GM18870 (cell line): ENCODE results near the gene IL17D.
"Not testable (repeated sequence)": the region's sequence is repeated elsewhere in the genome, so short reads cannot be mapped to it uniquely, and the experiment has no call there.

Source experiments
- ATAC-seq: cut with Tn5 transposase; IDR thresholded peaks from one replicate; pipeline ENCODE4 v1.9.1; 2021; ENCODE audit warnings: moderate library complexity; ENCODE audit not compliant: unreplicated experiment

Gene IL17D, protein sequence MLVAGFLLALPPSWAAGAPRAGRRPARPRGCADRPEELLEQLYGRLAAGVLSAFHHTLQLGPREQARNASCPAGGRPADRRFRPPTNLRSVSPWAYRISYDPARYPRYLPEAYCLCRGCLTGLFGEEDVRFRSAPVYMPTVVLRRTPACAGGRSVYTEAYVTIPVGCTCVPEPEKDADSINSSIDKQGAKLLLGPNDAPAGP

DNA sequence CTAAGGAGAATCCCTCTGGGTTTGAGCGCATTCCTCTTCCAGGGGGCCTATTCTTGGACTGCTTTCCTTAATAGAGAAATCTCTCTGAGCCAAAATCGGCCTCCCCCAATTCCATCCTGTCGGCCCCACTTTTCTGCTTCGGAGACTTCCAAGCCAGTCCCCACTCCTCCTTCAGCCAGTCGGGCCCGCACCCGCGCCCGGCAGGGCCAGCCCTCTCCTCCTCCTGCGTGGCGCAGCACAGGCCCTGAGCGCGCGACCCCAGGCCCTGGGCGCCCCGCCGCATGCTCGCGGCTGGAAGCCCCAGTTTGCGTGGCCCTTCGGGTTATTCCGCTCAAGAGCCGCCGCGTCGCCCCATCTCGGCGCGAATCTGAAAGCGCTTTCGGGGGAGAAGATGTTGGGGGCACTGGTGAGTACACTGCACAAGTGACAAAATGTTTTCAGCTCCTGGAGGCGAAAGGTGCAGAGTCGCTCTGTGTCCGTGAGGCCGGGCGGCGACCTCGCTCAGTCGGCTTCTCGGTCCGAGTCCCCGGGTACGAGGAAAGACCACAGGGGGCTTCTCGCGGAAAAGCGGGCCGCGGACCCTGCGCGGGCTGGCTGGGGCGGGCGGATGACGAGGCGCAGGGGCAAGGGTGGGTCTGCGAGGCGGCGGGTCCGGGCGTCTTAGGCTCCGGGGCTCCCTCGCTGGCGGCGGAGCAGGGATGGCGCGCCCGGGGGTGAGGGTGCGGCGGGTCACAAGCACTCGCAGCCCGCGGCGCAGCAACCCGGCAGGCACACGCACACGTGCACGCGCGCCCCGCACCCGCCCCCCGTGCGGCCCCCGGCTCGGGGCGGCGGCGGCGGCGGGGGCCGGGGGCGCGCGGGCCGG, at the start of gene IL17D:
Gene IL17D (plus strand): TSS at position 785 of the 865 bp plus-strand sequence. CDS start 303 bp downstream, outside the sequence.
- no peak for ATAC-seq

DNA sequence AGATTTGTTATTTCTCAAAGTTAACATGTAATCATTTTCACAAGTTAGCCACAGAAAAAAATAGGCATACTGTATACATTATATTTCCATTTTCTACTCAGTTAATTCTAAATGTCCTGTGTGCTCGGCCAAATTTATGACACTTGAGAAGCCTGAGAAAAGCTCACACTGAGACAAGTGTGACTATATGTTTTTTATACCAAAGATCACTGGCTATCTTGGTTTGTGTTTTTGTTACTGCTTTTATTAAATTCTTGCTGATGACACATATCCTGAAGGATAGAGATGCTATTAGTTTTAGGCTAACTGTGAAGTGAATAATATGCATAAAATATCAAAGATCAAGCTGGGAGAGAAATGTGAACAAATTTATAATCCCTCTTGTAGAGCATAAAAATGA, 49.3 kb upstream of the IL17D start:
- no peak for ATAC-seq

DNA sequence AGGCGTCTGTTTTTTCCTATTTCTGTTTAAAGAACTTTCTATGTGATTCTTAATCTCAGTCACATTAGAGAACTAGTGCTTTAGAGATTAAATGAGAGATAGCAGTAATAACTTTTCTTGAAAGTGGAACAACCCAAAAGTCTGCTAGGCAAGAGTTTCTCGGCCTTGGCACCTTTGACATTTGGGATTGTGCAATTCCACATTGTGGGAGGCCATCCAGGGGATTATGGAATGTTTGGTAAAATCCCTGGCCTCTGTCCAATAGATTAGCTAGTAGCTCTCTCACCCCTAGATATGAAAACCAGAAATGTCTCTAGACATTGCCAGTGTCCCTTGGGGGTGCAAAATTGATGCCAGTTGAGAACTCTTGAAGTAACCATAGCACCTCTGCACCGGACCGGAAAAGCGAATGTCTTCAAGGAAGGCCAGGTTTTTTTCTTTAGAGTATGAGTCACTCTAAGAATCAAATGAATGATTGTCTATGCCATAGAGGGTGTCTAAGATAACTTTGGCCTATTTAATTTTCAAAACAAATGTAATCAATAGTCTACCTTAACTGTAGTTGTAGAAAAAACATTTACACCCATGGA, 45.0 kb upstream of the IL17D start:
- ATAC-seq = no peak

DNA sequence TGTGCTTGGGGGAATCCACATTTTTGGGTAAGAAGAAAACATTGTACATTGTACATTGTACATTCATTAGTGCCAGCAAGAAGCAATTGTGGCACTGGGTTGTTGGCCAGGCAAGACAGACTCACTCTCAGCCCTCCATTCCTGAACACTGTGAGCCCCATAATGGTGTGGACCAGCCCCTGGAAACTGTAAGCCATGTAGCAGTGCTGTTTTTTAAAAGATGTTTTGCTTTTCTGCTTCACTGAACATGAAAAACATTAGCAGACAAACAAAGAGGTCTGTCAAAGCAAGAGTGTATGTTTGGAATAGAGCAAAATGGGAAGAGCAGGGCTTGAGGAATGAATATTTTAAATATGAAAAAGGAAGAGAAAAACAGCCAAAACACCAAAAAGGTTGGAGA, 39.1 kb upstream of the IL17D start:
- ATAC-seq = no peak

DNA sequence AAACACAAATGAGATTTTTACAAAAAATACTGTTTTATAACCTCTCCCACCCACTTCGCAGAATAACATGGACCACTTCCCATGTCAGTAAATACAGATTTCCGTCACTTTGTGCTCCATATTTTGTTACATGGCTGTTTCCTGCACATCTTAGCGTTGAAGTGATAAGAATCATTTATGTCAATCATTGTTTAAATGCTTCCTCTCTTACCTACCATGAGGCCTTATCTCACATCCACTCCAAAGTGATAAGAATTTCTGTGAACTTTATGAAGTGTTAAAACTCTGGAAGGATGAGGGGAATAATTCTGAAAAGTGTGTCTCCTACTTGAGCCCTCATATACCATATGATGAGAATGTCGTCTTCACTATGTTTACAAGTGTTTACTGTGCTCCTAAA, 36.6 kb upstream of the IL17D start:
- ATAC-seq = no peak

DNA sequence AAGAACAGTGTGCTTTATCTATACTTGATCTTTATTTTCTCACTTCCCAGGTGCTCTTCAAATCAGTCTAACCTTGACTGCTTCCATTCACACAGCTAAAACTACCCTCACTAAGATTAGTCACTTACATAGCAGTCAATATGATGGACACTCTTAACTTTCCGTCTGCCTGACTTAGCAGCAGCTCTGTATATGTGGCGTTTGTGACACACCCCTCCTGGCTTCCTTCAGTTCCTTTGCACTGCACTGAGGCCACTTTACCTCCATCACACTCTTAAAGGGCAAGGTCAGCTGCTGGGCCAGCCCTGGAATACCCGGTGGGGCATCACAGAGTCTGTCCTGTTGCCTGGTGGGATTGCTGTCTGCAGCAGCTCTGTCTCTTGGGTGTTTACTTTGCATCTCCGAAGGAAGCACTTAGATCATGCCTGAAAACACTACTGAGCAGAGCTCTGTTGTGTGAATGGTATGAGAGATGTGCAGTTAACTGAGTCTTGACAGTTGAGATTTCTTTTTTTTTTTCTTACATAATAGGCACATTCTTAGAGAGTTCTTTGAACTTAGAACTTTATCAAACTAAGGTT, 35.6 kb upstream of the IL17D start:
- no peak for ATAC-seq

DNA sequence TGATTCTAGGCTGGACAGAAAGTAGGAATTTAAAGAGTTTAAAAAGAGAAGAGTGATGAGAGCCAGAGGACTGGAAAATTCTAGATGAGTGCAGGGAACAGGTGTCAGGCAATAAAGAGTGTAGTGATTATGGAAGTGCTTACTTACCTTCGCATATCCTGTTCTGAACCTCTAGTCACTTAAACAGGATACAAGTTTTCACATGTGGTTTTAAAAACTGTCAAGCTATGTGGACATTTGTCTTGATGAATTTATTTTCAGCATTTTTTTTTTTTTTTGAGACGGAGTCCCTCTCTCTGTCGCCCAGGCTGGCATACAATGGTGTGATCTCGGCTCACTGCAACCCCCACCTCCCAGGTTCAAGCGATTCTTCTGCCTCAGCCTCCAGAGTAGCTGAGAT, 34.3 kb upstream of the IL17D start:
- ATAC-seq = no peak

DNA sequence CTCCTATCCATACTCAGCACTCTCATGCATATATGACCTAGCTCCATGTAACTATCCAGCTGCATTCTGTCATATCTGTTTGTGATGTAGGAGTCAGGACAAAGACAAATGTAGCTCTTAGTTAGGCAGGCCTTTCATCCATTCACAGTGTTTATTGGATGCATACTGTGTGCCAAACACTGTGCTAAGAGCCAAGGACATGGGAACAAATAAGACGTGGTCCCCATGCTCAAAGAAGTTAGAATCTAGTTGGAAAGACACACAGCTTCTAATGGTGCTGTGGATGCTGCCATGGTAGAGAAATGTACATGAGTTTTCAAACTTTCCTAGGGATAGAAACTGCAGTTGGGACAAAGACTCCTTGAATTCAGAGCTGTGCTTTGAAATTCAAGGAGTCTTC, 31.7 kb upstream of the IL17D start:
- no peak for ATAC-seq

DNA sequence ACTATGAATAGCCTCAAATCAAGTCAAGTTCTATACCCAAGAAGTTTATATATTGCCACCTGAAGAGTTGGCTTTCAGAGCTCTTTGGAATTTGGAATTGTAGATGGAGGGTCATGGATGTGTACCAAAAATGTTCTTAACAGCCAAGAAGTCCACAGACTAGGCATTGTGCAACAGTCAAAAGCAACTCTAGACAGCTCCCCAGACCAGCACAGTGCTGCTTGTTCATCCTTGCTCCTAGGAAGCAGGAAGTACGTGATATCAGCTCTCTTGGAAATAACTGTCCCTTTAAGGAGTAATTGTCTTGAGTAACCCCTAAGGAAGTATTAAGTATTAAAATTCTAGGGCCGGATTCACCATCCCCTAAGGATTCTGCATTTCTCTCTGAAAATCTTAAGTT, 30.7 kb upstream of the IL17D start:
- ATAC-seq = no peak

DNA sequence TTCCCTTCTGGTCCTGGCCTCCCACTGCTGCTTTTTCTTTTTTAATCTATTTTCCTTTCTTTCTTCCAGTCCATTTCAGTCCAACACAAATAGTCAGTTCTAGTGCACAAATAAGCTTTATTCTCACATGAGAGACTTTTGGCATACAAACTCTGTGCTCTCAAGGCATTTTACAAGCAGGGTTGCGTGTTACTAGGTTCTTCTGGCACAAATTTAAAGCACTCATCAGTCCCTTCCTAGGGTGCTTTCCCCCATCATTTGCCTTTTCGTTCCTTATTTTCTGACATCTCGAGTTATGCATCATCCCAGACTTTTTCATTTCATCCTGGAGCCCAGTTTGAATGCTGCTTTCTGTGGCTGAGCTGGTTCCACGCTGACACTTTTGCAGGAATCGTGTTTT, 29.8 kb upstream of the IL17D start:
- no peak for ATAC-seq

DNA sequence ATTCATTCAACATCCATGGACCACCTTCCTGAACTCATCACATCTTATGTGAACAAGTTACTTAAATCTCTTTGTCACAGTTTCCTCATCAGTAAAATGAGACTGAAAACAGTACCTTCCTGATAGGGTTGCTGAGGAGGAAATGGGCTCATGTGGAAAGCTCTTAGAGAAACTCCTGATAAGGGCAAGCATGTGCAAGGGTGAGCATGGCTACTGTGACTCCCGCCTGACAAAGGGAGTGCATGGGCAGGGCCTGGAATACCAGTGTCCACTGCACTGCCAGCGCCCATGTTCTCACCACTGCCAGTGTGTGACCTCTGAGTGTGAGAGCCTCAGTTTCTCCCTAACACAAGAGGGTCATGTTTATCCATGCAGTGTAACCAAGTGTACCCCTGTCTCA, 27.3 kb upstream of the IL17D start:
- no peak for ATAC-seq

DNA sequence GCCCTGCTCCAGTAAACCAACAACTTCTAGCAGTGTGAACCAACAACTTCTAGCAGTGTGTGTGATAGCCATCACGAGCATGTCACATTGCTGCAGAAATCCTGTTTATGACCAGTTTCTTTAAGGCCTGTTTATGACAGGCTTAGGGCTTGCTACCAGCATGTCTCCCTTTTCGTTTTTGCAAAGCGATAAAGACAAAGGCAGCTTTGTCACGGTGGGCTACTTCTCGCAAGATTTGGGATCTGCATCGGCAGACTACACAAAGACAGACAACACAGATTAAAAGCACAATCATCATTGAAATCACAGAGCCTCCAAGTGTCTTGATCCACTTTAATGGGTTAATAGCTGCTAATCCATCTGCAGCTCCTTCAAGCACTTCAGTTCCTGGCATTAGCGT, 24.9 kb upstream of the IL17D start:
- not testable (repeated sequence) for ATAC-seq

DNA sequence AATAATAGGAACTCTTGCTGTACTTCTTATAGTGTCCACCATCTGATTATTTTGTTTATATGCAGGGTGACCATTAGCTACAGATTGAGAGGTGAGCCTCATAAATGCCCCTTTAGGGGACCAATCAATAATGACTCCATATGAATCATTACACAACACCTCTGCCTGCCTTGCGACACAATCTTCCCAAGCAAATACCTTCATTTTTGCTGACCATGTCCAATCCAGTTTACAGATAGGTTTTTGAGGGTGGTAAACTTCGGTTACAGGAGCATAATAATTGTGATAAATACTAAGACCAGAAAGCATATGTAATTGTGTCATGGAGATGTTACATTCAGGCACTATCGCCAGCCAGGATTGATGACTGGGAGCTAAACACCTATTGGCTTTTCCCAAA, 23.6 kb upstream of the IL17D start:
- no peak for ATAC-seq

DNA sequence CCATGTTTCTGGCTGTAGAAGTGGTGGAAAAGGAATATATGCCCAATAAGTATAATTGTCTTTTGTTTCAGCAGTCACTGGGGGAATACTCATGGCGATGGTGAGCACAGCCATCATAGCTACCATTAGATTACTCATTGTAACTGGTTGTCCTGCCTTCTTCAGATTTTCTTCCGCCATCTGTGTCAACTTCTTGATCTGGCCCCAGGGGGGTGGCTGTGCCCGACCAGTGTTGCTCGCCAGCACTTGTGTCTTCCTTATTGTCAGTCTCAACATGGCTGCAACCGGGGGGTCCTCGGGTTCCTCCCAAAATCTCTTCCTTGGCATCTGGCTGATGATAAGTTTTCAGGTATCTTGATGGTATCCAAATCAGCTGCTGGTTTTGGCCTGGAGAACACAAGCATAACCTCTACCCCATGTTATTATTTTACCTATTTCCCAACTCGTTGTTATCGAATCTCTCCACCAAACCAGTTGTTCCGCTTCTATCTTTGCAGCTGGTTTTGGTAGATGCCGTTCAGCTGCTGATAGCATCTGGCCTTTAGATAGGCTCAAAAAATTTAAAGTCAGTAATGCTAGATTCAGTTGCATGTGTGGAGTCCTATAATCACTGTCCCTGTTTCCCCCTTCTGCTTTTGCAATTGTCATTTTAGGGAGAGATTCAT, 23.0 kb upstream of the IL17D start:
- ATAC-seq = no peak

DNA sequence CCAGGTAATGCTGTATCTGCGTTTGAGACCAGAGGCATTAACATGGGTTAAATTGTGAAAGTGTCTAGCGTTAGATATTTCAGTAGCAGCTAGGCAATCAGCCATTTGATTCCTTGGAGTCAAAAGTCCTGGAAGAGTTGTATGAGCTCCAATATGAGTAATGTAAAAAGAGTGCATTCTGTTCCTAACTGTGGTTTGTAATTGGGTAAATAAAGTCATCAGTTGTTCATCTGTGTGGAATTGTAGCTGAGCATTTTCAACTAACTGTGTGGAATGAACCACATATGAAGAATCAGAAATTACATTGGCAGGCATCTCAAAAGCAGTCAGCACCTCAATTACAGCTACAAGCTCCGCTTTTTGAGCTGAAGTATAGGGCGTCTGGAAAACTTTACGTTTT, 22.0 kb upstream of the IL17D start:
- not testable (repeated sequence) for ATAC-seq

DNA sequence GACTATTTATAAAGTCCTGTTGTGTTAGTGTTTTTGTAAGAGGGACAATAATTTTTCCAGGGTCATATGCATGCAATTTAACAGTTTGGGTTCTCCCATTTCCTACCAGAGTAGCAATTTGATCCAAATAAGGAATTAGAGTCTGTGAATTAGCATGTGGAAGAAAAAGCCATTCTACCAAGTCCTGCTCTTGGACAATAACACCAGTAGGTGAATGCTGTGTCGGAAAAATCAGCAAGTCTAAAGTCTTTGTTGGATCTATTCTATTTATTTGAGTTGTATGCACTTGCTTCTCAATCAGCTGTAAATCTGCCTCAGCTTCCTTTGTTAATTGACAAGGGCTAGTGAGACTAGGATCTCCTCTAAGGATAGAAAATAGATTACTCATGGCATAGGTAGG, 21.4 kb upstream of the IL17D start:
- ATAC-seq = no peak

DNA sequence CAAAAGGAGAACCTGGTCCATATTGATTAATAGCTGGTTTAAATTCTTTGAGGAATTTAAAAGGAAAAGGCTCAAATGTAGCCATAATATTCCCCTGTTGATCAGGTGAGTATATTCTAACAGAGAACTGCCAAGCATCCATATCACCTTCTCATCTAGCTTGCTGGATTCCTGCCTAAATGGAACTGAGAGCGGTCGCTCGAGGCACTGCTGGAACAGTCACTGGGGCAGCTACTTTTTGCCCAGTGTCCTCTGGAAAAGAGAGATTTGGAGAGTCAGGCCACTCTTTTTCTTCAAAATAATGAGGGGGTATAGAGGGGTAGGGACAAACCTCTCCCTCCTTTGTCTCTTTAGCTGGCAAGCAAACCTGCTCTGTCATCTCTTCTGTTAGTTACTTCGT, 19.5 kb upstream of the IL17D start:
- ATAC-seq = no peak

DNA sequence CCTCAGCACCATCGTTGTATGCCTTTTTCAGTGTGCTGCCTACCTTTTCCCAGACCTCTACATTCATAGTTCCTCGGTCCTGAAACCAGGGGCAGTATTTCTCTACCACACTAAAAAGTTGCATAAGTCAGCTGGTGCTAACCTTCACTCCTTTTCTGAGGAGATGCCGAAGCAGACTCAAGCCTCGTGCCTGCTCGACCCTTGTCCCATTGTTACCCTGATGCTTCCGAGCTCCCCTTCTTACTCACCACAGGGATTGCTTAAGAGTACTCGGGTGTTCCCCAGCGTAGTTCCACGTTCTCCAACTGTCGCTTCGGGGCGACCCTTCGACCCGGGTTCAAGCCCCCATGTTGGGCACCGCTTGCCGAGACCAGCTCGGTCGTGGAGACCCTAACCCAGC, 19.0 kb upstream of the IL17D start:
- ATAC-seq = no peak

DNA sequence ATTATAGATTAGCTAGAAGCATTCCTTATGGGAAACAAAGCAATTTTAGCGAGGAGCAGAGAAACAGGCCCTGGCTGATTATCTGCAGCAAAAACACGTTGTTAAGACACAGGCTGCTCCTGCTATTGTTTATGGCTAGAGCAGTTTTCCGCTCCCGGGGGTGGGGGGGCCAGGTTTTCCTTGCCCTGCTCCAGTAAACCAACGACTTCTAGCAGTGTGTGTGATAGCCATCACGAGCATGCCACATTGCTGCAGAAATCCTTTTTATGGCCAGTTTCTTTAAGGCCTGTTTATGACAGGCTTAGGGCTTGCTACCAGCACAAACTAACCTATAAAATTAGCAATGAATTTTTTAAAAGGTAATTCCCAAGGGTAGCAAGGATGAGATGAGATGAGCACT, 18.4 kb upstream of the IL17D start:
- no peak for ATAC-seq

DNA sequence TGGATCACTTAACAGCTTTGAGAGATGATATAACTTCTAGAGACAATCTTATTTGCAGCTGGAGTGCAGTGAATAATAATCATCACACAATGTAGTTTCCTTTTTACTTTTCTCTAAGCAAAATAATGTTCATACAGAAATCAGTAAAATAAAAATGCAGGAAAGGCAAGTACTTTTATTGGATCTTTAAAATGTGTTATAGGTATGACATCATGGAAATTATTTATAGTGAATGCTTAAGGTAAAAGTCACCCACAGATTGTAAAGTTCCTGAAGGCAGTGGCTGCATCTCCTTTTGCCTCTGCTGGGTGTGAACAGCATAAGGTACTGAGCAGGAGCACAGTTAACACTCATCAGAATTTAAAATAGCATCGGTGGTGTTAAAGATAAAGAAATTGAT, 17.3 kb upstream of the IL17D start:
- ATAC-seq = no peak

DNA sequence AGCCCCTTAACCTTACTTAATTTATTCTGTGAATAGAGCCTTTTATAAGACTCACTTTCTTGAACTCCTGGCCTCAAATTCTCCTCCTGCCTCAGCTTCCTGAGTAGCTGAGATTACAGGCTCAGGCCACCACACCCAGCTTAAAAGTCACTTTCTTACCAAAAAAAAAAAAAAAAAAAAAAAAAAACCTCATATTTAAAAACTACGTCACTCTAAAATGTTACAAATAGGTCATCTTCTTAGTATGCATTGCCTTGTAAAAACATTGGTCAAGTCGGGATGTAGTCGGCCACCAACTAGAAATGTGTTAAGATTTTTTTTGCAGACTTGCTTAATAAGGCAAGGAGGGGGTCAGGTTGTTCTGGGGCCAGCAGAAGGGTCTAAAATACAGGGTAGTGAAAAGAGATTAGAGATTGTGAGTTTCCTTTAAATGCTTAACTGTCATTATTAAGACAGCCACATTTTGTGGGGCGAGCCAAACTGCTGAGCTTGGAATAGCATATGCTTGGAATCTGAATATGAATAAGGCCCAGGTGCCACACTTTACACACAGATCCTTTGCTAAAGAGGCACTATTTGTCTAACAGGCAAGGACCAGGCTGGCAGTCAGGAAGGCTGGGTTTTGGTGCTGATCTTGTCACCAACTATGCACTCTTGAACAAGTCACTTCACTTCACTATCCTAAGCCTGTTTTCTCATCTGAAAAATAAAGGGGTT, 16.5 kb upstream of the IL17D start:
- no peak for ATAC-seq
